ENCODE measurements around the gene GPC6. TPM values are rescaled to one million over a fixed set of nuclear protein-coding genes. Genes with fewer than 3 reads are reported as not detected.

The GPC6 gene
- total and polyA plus RNA-seq, 10 donors, result 0.22 to 9.3 (median 4.5) TPM

DNA sequence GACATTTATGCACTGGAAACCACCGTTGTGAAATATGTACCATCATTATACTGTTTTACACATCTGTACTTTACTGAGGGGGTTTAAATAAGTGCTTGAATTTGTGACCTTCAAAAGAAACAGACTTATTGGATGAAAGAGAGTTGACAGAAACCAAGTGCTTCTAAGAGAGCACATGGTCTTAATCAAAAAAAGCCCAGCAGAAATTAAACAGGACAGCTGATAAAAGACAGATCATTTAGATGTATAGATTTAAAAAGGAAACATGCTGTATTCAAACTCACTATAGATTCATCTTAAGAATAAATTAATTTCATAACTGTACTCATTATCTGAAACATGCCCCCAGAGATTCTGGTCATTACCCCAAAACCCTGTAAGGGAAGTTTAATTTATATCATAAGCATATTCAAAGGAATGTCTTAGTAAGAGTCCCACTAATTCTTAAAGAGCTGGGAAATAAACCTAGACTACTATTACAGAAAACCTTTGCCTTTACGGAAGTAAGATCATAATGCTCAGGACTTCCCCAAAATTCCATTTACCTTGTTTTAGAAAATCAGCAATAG is 831.1 kb downstream of the GPC6 start:
- DNase-seq, result no peak
- intact Hi-C loops (cut with DNase I; ENCODE audit: low total_unique reads), result no loop called here
- no peaks in the 10 kb centered on the region for H3K9me3 ChIP-seq
- no peak overlapping the region for H3K27ac ChIP-seq
- 67 to 88% (median 77%) methylated on average over 2 of the region's 2 CpGs for WGBS, 5 donors
- no peaks in the 10 kb centered on the region for H3K27me3 ChIP-seq (replicated peaks in 1 of 7)
- TF ChIP-seq POLR2A (IDR thresholded peaks at IDR 0.05) (no peak), POLR2AphosphoS5 (IDR thresholded peaks at IDR 0.05) (no peak)
- TF ChIP-seq, protein P1, sequence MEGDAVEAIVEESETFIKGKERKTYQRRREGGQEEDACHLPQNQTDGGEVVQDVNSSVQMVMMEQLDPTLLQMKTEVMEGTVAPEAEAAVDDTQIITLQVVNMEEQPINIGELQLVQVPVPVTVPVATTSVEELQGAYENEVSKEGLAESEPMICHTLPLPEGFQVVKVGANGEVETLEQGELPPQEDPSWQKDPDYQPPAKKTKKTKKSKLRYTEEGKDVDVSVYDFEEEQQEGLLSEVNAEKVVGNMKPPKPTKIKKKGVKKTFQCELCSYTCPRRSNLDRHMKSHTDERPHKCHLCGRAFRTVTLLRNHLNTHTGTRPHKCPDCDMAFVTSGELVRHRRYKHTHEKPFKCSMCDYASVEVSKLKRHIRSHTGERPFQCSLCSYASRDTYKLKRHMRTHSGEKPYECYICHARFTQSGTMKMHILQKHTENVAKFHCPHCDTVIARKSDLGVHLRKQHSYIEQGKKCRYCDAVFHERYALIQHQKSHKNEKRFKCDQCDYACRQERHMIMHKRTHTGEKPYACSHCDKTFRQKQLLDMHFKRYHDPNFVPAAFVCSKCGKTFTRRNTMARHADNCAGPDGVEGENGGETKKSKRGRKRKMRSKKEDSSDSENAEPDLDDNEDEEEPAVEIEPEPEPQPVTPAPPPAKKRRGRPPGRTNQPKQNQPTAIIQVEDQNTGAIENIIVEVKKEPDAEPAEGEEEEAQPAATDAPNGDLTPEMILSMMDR (IDR thresholded peaks at IDR 0.05 in 8 of 11, conservative IDR thresholded peaks at IDR 0.05 in 3 of 11), result no peak
- no peaks in the 10 kb centered on the region for H3K4me1 ChIP-seq
- no peak overlapping the region for H3K4me3 ChIP-seq
- no peaks in the 10 kb centered on the region for H3K36me3 ChIP-seq

DNA sequence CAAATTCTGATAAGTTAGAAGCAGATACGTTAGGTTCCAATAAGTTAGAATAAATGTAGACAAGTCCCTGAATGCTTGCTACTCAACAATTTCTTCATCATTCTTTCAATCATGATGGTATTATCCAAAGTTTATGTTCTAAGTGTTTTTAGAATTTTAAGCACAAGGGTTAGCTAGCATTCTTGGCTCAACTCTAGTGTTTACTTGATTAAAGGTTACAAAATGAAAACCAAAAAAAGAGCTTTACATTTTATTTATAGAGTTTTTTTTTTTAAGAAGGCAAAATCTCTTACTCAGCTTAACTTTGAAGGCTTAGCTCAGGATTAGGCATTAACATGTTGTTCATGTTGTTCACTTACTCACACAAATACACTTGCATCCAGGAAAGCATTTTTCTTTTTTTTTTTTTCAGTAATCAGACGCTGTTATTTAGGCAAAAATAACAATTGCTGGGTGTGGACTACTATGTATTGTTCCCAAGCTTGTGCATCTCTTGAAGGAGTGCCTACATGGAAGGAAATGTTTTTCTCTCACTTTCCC is 832.3 kb downstream of the GPC6 start:
- Histone ChIP-seq H3K27me3 (replicated peaks in 1 of 7) (no peaks in the 10 kb centered on the region), H3K9me3 (no peaks in the 10 kb centered on the region), H3K36me3 (no peaks in the 10 kb centered on the region), H3K27ac (no peak overlapping the region), H3K4me1 (no peaks in the 10 kb centered on the region), H3K4me3 (no peak overlapping the region)
- DNase-seq, result no peak
- intact Hi-C loops (cut with DNase I; ENCODE audit: low total_unique reads), result no loop called here
- TF ChIP-seq, protein P1 (IDR thresholded peaks at IDR 0.05 in 8 of 11, conservative IDR thresholded peaks at IDR 0.05 in 3 of 11), result no peak
- no peak for TF ChIP-seq POLR2A (IDR thresholded peaks at IDR 0.05)
- 56 to 78% (median 61%) methylated on average over 2 of the region's 2 CpGs for WGBS, 5 donors

DNA sequence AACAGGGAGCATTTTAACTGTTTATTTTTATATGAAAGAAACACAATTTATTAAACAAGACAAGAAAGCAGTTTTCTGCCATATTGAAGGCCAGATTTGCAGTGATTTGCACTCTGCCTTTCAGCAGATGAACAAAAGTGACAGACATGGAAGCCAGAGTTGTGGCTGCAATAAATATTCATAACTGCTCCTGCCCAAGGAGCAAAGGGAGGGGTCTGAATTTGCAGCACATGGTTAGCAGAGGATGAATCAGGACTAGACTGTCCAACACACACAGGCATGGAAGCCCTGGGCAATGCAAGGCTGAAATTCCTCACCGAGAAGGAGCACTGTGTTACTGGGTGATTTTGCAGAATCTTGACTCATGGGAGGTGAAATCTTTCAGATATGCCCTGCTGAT is 834.7 kb downstream of the GPC6 start:
- no peak for DNase-seq
- H3K9me3 ChIP-seq, result no peaks in the 10 kb centered on the region
- H3K36me3 ChIP-seq, result no peaks in the 10 kb centered on the region
- WGBS, 5 donors, result 72 to 100% (median 92%) methylated on average over 1 of the region's 1 CpG
- H3K4me1 ChIP-seq, result no peaks in the 10 kb centered on the region
- H3K27me3 ChIP-seq (replicated peaks in 1 of 7), result no peaks in the 10 kb centered on the region
- no peak overlapping the region for H3K27ac ChIP-seq
- TF ChIP-seq POLR2A (IDR thresholded peaks at IDR 0.05), result no peak
- TF ChIP-seq, protein P1 (IDR thresholded peaks at IDR 0.05 in 8 of 11, conservative IDR thresholded peaks at IDR 0.05 in 3 of 11), result no peak
- TF ChIP-seq POLR2AphosphoS5 (IDR thresholded peaks at IDR 0.05), result no peak
- H3K4me3 ChIP-seq, result no peak overlapping the region
- intact Hi-C loops (cut with DNase I; ENCODE audit: low total_unique reads), result no loop called here

DNA sequence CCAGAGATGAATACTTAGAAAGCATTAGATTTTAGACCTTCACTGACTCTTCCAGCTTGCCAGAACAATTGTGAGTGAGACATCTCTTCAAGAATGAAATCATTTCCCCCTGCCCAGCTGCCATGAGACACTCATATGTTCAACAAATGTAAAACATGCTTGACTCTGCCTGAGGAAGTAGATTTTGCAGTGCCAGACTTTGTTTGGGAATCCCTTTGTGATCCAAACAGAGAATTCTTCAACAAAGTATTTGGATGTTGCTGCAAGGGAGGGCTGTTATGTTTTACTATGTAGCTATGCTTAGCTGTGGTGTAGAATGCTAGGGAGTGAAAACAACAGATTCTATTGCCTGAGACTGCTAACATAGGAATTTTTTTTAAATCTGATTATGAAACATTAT is 836.5 kb downstream of the GPC6 start:
- Histone ChIP-seq H3K9me3 (no peaks in the 10 kb centered on the region), H3K36me3 (no peaks in the 10 kb centered on the region), H3K27me3 (replicated peaks in 1 of 7) (no peaks in the 10 kb centered on the region), H3K27ac (no peak overlapping the region), H3K4me3 (no peak overlapping the region), H3K4me1 (no peaks in the 10 kb centered on the region)
- intact Hi-C loops (cut with DNase I; ENCODE audit: low total_unique reads), result no loop called here
- DNase-seq, result no peak
- TF ChIP-seq, protein P1 (IDR thresholded peaks at IDR 0.05 in 8 of 11, conservative IDR thresholded peaks at IDR 0.05 in 3 of 11), result no peak
- TF ChIP-seq POLR2A (IDR thresholded peaks at IDR 0.05), result no peak
- no peak for TF ChIP-seq POLR2AphosphoS5 (IDR thresholded peaks at IDR 0.05)
